ENCODE data around the gene PTPRN.
"Not testable (repeated sequence)": the region's sequence is repeated elsewhere in the genome, so short reads cannot be mapped to it uniquely, and the experiment has no call there.

PTPRN gene

GRCh38 chr2:219309278-219309677, at the start of gene PTPRN:
Gene PTPRN (minus strand): TSS chr2:219309401. CDS start chr2:219309332, 69 bp downstream.
- peak in 31 of 56 donors; percentile 23 to 77 (median 52) for DNase-seq

- peak in 1 of 56 donors; percentile 21 for DNase-seq
Observed at GRCh38 chr2:219358170-219359075, 49.2 kb upstream of the PTPRN start.

- DNase-seq = no peak
Observed at GRCh38 chr2:219356834-219357233, 47.6 kb upstream of the PTPRN start.

- DNase-seq = no peak
Observed at GRCh38 chr2:219354582-219354981, 45.4 kb upstream of the PTPRN start.

GRCh38 chr2:219353129-219353528, 43.9 kb upstream of the PTPRN start:
- DNase-seq = no peak

GRCh38 chr2:219352448-219353023, 43.3 kb upstream of the PTPRN start:
- peak in 33 of 56 donors; percentile 15 to 82 (median 36) for DNase-seq

GRCh38 chr2:219350710-219351221, 41.6 kb upstream of the PTPRN start:
- no peak for DNase-seq

GRCh38 chr2:219350215-219350614, 41.0 kb upstream of the PTPRN start:
- DNase-seq = no peak

- peak in 35 of 56 donors; percentile 2 to 75 (median 28) for DNase-seq
Observed at GRCh38 chr2:219344751-219345430, 35.7 kb upstream of the PTPRN start.

GRCh38 chr2:219335373-219335786, 26.2 kb upstream of the PTPRN start:
- DNase-seq = peak in 3 of 56 donors; percentile 4 to 36 (median 32)

GRCh38 chr2:219334076-219334475, 24.9 kb upstream of the PTPRN start:
- DNase-seq = no peak

GRCh38 chr2:219332542-219332941, 23.3 kb upstream of the PTPRN start, which contains the start of gene RESP18:
Gene RESP18 (minus strand): TSS chr2:219332744.
- DNase-seq = no peak

- peak in 12 of 56 donors; percentile 3 to 44 (median 11) for DNase-seq
Observed at GRCh38 chr2:219331560-219332213, 22.5 kb upstream of the PTPRN start.

- DNase-seq = peak in 1 of 56 donors; percentile 10
Observed at GRCh38 chr2:219327719-219328118, 18.5 kb upstream of the PTPRN start.

GRCh38 chr2:219325657-219326315, 16.6 kb upstream of the PTPRN start:
- no peak for DNase-seq

- no peak for DNase-seq
Observed at GRCh38 chr2:219325136-219325535, 15.9 kb upstream of the PTPRN start.

GRCh38 chr2:219323434-219323833, 14.2 kb upstream of the PTPRN start:
- DNase-seq = no peak

GRCh38 chr2:219314804-219315468, 5.7 kb upstream of the PTPRN start:
- DNase-seq = no peak

GRCh38 chr2:219312683-219313263, 3.6 kb upstream of the PTPRN start:
- not testable (repeated sequence) for DNase-seq
